Endodermal cell (in vitro differentiated cells): ENCODE measurements around the gene ANKS1B. TPM values are rescaled to one million over a fixed set of nuclear protein-coding genes. Genes with fewer than 3 reads are reported as not detected.

Source experiments
- DNase-seq: peaks from one replicate; pipeline ENCODE4 v3.0.0-alpha.2; 2017
- H3K27ac ChIP-seq: 2 replicates; pipeline ENCODE4 v1.5.1; 2013; ENCODE audit warnings: mild to moderate bottlenecking, low read depth, low read length, moderate library complexity
- H3K27me3 ChIP-seq: 2 replicates; pipeline ENCODE4 v1.6.1; 2013; ENCODE audit warnings: mild to moderate bottlenecking, low read length, moderate library complexity; ENCODE audit not compliant: insufficient read depth, control insufficient read depth, poor library complexity, severe bottlenecking
- H3K36me3 ChIP-seq: 2 replicates; pipeline ENCODE4 v1.7.0; 2013; ENCODE audit warnings: mild to moderate bottlenecking, low read length, moderate library complexity; ENCODE audit not compliant: control insufficient read depth, insufficient read depth
- H3K4me1 ChIP-seq: one replicate; pipeline ENCODE4 v1.7.0; 2013; ENCODE audit warnings: low read length; ENCODE audit not compliant: control insufficient read depth, insufficient read depth
- H3K4me3 ChIP-seq: 2 replicates; pipeline ENCODE4 v1.5.1; 2013; ENCODE audit warnings: mild to moderate bottlenecking, low read length, moderate library complexity
- H3K9ac ChIP-seq: 2 replicates; pipeline ENCODE4 v1.6.1; 2013; ENCODE audit warnings: mild to moderate bottlenecking, low read length, moderate library complexity; ENCODE audit not compliant: poor library complexity, severe bottlenecking; ENCODE audit errors: extremely low read depth
- H3K9me3 ChIP-seq: 2 replicates; pipeline ENCODE4 v1.6.1; 2013; ENCODE audit warnings: mild to moderate bottlenecking, low read length, moderate library complexity; ENCODE audit not compliant: control insufficient read depth
- H3K27ac Mint-ChIP-seq: 2 replicates; pipeline ENCODE4 v1.8.0; 2020; ENCODE audit warnings: mixed read lengths
- H3K27me3 Mint-ChIP-seq: 2 replicates; pipeline ENCODE4 v1.8.0; 2021; ENCODE audit warnings: mild to moderate bottlenecking, mixed read lengths; ENCODE audit not compliant: insufficient read depth
- H3K36me3 Mint-ChIP-seq: 2 replicates; pipeline ENCODE4 v1.8.0; 2020; ENCODE audit warnings: low read depth, mixed read lengths
- H3K4me1 Mint-ChIP-seq: 2 replicates; pipeline ENCODE4 v1.8.0; 2020; ENCODE audit warnings: mixed read lengths
- H3K4me3 Mint-ChIP-seq: 2 replicates; pipeline ENCODE4 v1.8.0; 2020; ENCODE audit warnings: mild to moderate bottlenecking, moderate library complexity, mixed read lengths
- H3K9me3 Mint-ChIP-seq: 2 replicates; pipeline ENCODE4 v1.8.0; 2020; ENCODE audit warnings: mild to moderate bottlenecking, mixed read lengths
- CTCF ChIP-seq: fragments of 200-600 bp; sonication (generic); conservative IDR thresholded peaks from 2 replicates; pipeline ENCODE4 v1.5.0; 2021; ENCODE audit warnings: antibody characterized with exemption, mild to moderate bottlenecking
- WGBS, 2 experiments: methylation state at CpG; one replicate each; pipeline versions ENCODE4 v1.1.5 to v1.1.7; 2013; ENCODE audit warnings: missing lambda C conversion rate in 2 of 2, mixed read lengths in 1 of 2; ENCODE audit not compliant: insufficient coverage in 1 of 2, insufficient read length in 1 of 2; 5-methylcytosine and 5-hydroxymethylcytosine counted together
- total RNA-seq, 2 donors: library from RNA; stranded (reverse); fragmentation: NEBNext Ultra II Directional in 1 of 2; extraction: Animal tissue kit (Norgen Biotek cat#: 25700) in 1 of 2; gene quantifications; 2 replicates in 1 of 2; 3 replicates in 1 of 2; pipeline ENCODE4 v1.2.1, GENCODE V29; 2021

Gene ANKS1B
- total RNA-seq, 2 donors from 2014 or later, result 28.5 to 65.8 TPM

- Mint-ChIP-seq H3K4me1 (peaks cover 7% of the 10 kb centered on the region), H3K36me3 (no peaks in the 10 kb centered on the region), H3K27ac (no peak overlapping the region), H3K27me3 (no peaks in the 10 kb centered on the region), H3K4me3 (no peak overlapping the region), H3K9me3 (no peaks in the 10 kb centered on the region)
- no peaks in the 10 kb centered on the region for H3K9me3 ChIP-seq
- no peak for TF ChIP-seq CTCF
- no peaks in the 10 kb centered on the region for H3K27me3 ChIP-seq
- no peaks in the 10 kb centered on the region for H3K36me3 ChIP-seq
- no peak for DNase-seq
- H3K27ac ChIP-seq, result no peak overlapping the region
- no peak overlapping the region for H3K9ac ChIP-seq
- no peak overlapping the region for H3K4me3 ChIP-seq
- whole genome bisulfite sequencing, 2 experiments, result 90% methylated on average over 1 of the region's 1 CpG; no CpG with 5 or more reads in 1 of the 2 experiments
- no peaks in the 10 kb centered on the region for H3K4me1 ChIP-seq
These were observed 435.5 kb downstream of the ANKS1B start for GRCh38 chr12:99549196-99549595.

GRCh38 chr12:99544457-99544856 is 440.3 kb downstream of the ANKS1B start:
- H3K4me3 Mint-ChIP-seq, result no peak overlapping the region
- no peaks in the 10 kb centered on the region for H3K9me3 Mint-ChIP-seq
- no peaks in the 10 kb centered on the region for H3K27me3 Mint-ChIP-seq
- H3K27me3 ChIP-seq, result no peaks in the 10 kb centered on the region
- H3K4me1 Mint-ChIP-seq, result no peaks in the 10 kb centered on the region
- no peaks in the 10 kb centered on the region for H3K36me3 ChIP-seq
- no peak for DNase-seq
- WGBS, 2 experiments, result 63% methylated on average over 1 of the region's 1 CpG; no CpG with 5 or more reads in 1 of the 2 experiments
- H3K4me3 ChIP-seq, result no peak overlapping the region
- no peak overlapping the region for H3K9ac ChIP-seq
- H3K9me3 ChIP-seq, result no peaks in the 10 kb centered on the region
- TF ChIP-seq CTCF, result no peak
- H3K4me1 ChIP-seq, result no peaks in the 10 kb centered on the region
- no peaks in the 10 kb centered on the region for H3K36me3 Mint-ChIP-seq
- no peak overlapping the region for H3K27ac ChIP-seq
- H3K27ac Mint-ChIP-seq, result no peak overlapping the region

- Mint-ChIP-seq H3K27me3 (no peaks in the 10 kb centered on the region), H3K4me1 (no peaks in the 10 kb centered on the region), H3K36me3 (no peaks in the 10 kb centered on the region), H3K4me3 (no peak overlapping the region), H3K27ac (no peak overlapping the region), H3K9me3 (no peaks in the 10 kb centered on the region)
- H3K9ac ChIP-seq, result no peak overlapping the region
- DNase-seq, result no peak
- no peak for TF ChIP-seq CTCF
- H3K4me1 ChIP-seq, result no peaks in the 10 kb centered on the region
- H3K27ac ChIP-seq, result no peak overlapping the region
- WGBS, 2 experiments, result 89 to 100% methylated on average over 1 to 2 of the region's 2 CpGs
- H3K9me3 ChIP-seq, result peaks cover 4% of the 10 kb centered on the region
- H3K27me3 ChIP-seq, result no peaks in the 10 kb centered on the region
- H3K36me3 ChIP-seq, result no peaks in the 10 kb centered on the region
- H3K4me3 ChIP-seq, result no peak overlapping the region
These were observed 454.8 kb downstream of the ANKS1B start for GRCh38 chr12:99529966-99530365.
